NCI-H128 (cell line): ENCODE results near the gene CD6.
"Not testable (repeated sequence)": the region's sequence is repeated elsewhere in the genome, so short reads cannot be mapped to it uniquely, and the experiment has no call there.

ENCODE experiments used
- DNase-seq: peaks from one replicate; lab custom pipeline; 2025; ENCODE audit not compliant: unreplicated experiment; lab: John Stamatoyannopoulos, UW

Gene CD6

DNA sequence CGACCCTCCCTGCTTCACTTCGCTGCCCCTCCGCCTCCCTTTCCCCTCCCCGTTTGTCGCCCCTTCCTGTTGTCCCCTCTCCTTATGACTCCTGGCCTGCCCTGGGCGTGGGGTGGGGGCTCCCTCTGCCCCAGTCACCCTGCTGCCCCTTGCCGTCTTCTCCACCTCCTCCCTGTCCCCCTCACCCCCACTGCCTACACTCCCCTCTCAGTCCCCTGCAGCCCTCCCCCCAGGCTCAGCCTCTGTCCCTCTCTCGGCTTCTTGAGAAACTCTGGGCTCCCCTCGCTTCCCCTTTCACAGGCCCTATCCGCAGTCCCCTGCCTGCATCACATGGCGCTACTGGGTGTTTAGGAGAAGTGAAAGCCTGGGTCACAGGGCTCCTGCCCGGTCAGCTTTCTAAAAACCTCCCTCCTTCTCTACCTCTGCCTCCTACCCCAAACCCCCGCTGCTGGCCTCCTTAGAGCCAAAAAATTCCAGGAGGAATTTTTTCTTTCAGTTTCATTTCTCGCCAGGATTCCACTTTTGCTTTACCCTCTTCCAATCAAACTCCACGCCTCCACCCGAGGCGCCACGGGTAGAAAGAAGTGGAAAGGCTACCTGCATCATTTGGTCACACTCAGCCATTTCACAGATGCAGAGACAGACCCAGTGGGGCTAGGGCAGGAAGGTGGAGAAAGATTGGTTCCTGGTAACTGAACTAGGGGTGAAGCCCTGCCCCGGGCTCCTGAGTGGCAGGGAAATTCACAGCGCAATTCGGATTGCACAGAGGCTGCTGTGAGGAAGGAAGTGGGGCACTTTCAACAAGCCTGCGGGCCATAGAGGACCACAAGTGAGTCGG, 19.4 kb upstream of the CD6 start, which contains the start of gene SLC15A3:
TSS of gene SLC15A3 (minus strand) at position 273 of the 838 bp plus-strand sequence. CDS start 625 bp downstream, outside the sequence.
- no peak for DNase-seq

DNA sequence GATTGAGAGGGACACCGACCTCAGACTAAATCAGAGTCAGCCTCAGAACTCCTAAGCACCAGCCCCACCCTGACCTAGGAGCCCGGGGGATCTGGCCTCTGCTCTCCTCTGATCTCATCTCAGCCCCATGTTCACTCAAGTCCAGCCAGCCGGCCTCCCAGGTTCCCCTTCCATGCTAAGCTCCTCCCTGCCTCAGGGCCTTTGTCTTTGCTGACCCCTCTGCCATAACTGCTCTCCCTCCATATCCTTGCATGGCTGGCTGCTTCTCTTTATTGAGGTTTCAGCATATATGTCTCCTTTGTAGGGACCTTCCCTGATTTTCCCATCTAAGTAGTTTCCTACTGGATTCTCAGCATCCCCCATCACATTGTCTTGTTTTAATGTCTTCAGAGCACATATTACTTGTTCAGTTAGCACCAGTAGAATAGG, 18.7 kb upstream of the CD6 start:
- no peak for DNase-seq

DNA sequence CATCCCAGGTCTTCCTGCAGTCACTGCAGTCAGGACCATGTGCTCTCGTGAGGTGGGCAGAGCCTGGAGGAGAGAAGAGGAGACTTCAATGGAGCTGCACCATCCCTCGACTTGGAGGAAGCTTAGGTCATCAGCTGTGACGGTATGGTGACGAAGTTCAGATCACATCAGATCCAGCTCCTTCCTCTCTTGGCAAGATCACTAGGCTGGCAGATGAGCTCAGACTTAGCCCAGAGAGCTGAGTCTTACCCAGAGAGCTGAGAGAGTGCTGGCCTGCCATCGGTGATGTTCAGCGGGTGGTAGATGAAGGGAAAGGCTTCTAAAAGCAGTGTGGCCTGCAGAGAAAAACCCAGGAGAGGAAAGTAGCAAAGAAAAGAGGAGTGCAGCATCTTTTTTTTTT, 17.7 kb upstream of the CD6 start:
- no peak for DNase-seq

DNA sequence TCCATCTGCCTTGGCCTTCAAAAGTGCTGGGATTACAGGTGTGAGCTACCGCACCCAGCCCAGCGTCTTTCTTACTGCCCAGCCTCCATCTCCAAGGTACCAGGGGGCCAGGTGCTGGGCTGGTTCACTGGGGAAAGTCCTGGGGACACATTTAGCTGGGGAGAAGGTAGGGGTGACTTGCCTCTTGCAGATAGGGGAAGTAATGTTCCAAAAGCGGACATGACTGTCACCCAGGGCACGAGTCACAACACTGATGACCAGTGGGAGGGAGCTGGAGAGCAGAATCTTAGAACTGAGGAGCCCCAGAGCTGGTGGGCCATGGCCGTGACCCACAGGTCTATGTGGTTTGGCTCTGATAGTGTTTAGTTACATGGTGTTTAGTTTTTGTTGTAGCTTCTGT, 17.1 kb upstream of the CD6 start:
- DNase-seq = no peak

DNA sequence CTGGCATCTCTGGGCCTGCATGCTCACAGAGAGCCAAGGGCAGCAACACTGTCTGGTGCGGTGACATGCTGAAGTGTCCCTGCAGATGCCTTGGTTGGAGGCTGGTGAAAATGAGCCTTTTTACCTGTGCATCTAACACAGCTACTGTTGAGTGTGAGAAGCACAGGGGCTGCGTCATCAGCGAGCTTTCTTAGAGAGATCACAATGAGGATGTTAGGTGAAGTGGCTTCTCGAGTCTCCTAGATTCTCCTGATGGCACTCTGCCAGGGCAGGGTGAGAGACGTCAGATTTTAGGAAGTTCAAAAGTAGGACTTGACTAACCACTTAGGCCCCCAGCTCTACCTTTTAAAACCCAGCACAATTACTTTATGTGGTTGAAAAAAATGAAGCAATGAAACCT, 15.9 kb upstream of the CD6 start:
- peak; percentile 82 for DNase-seq

DNA sequence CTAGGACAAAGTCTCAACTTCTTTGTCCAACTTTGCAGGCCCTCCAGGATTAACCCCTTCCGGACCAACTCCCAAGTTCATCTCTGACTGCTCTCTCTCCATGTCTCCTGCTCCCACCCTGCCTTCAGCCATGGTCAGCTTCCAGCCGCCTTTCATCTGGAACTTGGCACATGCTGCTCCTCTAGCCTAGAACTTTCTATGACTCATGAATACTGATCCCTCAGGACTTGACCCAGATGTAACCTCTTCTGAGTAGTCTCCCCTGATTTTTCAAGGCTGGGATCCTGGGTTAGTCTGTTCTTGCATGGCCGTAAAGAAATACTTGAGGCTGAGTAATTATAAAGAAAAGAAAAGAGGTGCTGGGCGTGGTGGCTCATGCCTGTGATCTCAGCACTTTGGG, 14.3 kb upstream of the CD6 start:
- DNase-seq = no peak

DNA sequence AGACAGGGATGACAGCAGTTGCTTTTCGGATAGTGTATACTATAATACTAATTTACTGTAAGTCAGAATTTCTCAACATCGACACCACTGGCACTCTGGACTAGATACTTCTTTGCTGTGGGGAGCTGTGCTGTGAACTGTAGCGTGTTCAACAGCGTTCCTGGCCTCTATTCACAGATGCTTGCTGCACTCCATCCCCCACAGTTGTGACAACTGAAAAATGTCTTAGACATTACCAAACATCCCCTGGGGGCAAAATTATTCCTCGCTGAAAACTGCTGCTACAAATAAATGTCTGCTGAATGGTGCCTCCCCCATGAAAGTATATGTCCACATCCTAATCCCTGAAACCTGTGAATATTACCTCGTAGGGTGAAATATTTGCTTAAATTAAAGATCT, 12.0 kb upstream of the CD6 start:
- no peak for DNase-seq

DNA sequence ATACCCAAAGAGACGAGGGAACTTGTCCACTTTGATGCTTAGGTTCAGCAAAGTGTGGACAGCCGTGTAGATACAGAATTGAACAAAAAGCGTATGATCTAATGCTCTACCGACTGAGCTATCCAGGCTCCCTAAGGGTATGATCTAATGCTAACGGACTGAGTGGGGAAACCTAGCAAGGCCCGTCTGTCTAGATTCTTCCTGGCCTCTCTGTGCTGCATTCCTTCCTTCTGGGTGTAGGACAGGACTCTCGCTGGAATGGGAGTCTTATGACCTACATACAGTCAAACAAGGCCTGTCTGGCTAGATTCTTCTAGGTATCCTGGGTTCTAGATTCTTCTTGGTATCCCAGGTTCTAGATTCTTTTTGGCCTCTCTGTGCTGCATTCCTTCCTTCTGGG, 11.1 kb upstream of the CD6 start:
- DNase-seq = no peak

- no peak for DNase-seq
Measured at GRCh38 chr11:60964801-60965200, 6.7 kb upstream of the CD6 start.

DNA sequence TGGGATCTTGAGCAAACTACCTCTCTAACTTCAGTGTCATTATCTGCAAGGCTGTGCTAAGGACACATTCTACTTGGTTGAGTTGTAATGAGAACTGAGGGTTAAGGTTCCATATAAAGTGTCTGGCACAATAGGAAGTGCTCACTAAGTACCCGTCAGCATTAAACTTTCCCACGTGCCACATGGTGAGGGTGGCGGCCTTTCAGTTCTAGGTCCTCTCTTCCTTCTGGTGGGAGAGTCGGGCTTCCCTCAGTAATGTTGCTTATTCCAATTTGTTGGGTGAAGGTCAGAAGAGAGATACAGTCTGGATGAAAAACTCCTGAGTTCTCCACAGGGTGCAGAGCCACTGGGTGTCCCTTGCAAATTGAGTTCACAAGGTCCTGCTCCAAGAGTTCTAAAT, 4.6 kb upstream of the CD6 start:
- DNase-seq = no peak

GRCh38 chr11:60968223-60968622, 3.3 kb upstream of the CD6 start:
- no peak for DNase-seq

DNA sequence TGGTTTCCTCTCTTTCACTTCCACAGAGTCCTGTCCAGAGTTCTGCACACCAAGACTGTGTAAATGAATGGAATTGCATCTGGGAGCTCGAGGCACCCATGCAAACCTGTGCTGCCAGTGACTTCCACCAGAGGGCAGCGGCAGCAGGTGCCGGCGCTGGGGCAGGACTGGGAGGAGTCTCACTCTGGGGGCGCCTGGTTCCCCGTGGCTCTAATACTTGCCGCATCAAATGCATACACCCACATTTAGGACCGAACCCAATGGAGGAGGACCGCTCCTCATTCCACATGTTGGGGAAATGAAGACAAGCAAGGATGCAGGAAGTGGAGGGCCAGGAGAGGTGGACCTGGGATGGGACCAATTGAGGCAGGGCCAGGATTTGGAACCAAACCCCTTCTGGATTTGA, 1.1 kb upstream of the CD6 start:
- no peak for DNase-seq

DNA sequence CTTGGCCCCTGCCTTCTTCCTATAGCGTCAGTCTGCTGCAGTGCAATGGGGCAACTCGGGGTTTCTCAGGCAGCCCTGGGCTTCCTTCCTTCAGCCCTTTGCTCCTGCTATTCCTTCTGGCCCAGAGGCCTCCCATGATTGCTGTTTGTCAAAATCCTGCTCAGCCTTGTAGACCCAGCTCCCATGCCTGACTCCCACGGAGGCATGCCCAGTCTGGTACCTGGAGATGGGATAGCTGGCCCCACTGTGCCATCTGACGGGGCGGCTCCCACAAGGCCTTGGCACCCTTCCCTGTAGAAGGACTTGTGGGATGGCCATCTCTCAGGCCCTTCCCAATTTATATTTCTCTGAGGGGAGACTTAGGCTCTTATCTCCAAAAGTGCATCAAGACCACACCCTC, 590 bp upstream of the CD6 start:
- DNase-seq = no peak

GRCh38 chr11:60972182-60973030, 926 bp downstream of the CD6 start:
- no peak for DNase-seq

DNA sequence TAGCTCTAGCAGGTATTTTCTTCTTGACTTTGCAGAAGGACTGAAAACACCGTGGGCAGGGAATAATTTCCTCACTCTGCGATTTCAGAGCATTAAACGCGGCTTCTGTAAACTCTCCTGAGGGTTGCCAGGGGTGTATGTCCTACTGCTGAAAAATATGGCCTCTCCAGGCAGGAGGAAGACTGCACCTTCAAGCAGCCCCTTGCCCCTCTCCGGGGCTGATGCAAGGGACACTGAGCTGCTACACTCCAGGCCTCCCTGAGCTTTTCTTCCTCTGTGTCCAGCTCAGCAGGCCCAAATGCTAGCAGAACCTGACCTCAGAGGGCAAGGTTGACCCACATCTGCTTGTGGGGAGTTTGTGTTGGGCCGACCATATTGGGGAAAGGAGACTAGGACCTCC, 2.2 kb downstream of the CD6 start:
- no peak for DNase-seq

- DNase-seq = not testable (repeated sequence)
Measured at GRCh38 chr11:60974316-60974715, 2.8 kb downstream of the CD6 start.

DNA sequence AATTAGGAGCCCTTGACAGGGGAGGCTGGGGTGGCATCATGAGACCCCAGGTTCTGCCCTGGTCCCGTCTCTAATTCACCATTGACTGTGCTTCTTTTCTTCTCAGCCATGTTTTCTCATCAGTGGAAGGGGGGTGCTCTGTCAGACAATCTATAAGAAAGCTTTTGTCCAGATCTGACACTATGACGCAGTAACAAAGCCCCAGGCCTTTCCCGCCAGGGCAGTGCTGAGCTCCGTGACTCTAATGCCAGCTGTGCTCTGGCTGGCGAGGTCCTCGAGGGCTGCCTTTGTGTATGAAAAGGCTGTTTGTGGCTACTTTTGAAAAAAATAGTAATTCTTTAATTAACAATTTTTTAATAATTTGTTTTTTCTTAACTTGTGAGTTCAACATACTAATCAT, 3.2 kb downstream of the CD6 start:
- no peak for DNase-seq

DNA sequence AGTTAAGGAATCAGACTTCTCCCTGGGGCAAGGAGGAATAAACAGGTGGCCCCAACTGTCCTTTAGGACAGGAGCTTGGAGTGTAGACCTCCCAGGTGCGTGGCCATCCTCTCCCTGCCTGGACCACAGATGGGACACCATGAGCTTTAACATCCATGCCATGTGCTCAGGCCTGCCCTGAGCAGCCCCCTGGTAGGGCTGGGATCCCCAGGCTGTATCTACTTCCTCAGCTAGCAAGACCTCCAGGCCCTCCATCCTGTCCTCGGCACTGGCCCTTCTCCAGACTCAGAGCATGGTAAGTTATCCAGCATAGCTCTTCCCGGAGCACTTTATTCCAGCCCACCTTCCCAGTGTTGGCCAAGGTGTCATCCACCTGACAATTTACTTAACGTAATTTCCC, 5.7 kb downstream of the CD6 start:
- no peak for DNase-seq

- no peak for DNase-seq
Measured at GRCh38 chr11:60977836-60978235, 6.4 kb downstream of the CD6 start.

- no peak for DNase-seq
Measured at GRCh38 chr11:60978546-60979380, 7.3 kb downstream of the CD6 start.

DNA sequence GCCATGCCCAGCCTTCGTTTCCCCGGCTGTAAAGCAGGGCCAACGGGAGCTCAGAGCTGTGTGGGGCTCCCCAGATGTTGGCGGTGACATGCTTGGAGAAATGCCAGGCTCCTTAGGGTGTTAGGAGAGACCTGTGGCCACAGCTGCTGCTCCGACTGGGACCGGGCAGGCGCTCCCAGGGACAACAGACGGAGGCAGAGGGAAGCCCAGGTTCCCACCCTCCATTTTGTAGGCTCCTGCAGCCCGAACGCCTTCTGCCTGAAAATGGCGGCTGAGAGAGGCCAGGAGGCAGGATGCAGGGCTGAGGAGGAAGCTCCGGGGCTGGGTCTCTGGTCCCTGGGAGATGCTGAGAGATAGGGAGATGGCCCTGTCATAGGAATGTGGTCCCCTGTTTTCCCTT, 10.0 kb downstream of the CD6 start:
- no peak for DNase-seq
